Activated CD8-positive, alpha-beta memory T cell treated with anti-CD3 and anti-CD28 coated beads for 1 hour (primary cell): Measurements from ENCODE around the gene SPRYD3.
"Not testable (repeated sequence)": the region's sequence is repeated elsewhere in the genome, so short reads cannot be mapped to it uniquely, and the experiment has no call there.

Experiments
- DNase-seq, 2 donors: peaks; one replicate each; pipeline ENCODE4 v3.0.0-alpha.2; 2020; ENCODE audit warnings: low read depth in 1 of 2; ENCODE audit errors: extremely low read depth in 1 of 2

SPRYD3 gene, protein sequence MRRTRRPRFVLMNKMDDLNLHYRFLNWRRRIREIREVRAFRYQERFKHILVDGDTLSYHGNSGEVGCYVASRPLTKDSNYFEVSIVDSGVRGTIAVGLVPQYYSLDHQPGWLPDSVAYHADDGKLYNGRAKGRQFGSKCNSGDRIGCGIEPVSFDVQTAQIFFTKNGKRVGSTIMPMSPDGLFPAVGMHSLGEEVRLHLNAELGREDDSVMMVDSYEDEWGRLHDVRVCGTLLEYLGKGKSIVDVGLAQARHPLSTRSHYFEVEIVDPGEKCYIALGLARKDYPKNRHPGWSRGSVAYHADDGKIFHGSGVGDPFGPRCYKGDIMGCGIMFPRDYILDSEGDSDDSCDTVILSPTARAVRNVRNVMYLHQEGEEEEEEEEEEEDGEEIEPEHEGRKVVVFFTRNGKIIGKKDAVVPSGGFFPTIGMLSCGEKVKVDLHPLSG

DNA sequence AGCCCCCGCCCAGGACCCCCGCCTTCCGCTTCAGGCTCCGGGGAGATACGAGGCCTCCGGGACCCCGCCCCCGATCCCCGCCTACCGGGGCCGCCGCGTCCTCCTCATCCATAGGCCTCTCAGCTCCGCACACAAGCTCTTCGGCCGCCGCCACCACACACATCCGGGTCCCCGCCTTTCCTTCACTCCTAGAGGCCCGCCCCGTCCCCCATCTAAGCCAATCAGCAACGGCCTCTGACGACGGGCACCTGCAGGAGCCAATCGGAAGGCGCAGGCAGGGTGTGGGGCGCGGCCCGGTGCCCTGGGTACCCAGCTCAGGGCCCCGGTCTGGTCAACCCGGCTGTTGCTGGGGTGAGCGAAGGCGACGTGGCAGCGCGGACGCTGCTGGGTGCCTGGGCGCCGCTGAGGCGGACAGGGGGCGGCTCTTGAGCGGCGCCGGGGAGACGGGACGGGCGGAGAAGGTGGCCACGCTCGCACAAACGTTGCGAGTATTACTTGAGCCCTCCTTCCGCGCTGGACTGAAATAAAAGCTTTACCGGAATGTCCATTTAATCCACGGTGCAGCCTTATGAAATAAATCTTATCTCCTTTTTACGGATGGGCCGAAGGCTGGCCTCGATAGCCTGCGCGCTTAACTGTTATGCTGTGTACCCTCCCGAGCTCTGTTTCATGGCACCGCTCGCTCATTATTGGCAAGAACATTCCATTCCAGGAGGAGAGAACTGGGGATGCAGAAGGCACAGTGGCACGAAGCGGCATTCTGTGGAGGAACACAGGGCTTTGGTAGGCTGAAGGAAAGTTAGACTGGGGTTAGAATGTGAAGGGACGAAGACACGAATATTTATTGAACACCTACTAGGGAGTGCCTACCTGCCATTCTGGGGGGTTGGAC, at the start of gene SPRYD3:
TSS of gene SPRYD3 (minus strand) at position 165 of the 892 bp plus-strand sequence. CDS start at position 108, 57 bp downstream.
- DNase-seq = peak; percentile 91 to 93

DNA sequence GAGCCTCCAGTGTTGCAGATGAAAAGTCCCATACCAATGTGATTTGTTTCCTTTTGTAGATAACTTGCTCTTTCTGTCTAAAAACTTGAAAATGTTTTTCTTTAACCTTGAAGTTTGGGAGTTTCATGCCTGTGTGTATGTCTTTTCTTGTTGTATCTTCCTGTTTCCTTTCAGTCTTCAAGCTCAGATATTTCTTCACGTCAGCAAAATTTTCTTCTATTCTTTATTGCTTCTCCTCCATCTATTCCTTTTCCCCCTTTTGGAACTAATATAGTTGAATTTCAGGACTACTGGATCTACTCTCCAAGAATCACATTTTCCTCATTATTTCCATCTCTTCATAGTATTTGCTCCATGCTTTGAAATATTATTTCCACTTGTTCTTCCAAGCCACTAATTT, 48.0 kb upstream of the SPRYD3 start:
- DNase-seq = no peak

DNA sequence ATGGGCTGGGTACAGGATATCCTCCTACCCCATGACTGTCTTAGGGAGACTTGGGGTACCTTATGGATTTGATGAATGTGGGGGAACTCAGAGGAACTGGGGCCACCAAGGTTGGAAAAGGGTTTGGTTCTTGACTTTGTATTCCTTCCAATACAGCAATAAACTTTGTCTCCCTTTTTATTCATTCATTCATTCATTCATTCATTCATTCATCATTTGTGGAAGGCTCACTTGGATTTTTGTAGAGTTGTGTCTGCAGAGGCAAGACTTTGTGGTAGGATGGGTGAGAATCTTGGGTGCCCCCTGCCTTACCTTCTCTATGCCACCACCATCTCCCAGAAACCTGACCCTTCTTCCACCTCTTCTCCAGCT, 45.1 kb upstream of the SPRYD3 start:
- no peak for DNase-seq

DNA sequence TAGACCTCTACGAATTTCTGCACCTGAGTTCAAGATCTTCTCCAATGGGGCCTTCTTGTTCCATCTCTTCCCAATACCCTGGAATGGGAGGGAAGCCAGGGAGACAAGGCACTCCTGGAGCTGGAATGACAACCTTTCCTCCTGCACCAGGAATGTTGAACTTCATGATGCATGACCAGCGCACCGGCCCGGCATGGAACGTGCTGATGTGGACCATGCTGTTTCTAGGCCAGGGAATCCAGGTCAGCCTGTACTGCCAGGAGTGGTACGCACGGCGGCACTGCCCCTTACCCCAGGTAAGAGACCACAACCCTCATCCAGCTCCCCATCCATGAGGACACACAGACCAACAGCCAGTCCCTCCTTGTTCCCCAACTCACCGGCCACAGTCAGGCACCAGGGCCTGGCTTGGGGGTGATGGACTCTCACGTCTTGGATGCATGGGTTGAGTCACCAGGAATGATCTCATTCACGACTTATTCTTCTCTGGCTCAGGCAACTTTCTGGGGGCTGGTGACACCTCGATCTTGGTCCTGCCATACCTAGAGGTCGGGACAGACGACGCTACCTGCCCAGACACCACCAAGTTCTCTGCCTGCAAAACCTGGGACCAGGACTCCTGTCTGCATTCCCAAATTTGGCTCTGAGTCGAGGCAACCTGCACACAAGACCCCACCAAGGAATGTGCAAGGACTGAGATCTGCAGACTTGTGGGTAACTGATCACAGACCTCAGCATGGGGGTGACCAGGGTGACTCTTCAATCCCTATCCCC, 44.6 kb upstream of the SPRYD3 start:
- DNase-seq = no peak

DNA sequence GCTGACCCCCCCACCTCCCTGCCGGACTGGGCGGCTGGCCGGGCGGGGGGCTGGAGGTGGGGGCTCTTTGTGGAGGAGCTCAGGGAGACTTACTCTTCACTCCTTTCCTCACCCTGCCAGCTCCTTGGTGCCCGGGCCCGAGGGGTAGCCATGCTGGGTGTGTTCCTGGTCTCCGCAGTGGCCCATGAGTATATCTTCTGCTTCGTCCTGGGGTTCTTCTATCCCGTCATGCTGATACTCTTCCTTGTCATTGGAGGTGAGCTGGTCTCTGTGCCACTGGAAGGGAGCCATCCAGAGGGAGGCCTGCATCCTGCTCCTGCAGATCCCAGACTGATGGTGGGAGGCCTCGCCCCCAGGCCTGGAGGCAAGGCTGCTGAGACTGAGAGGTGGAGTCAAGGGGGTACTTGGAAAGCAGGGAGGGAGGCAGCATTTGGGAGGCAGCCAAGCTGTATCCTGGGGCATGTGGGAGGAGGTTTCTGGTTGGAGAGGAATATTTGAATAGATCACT, 43.8 kb upstream of the SPRYD3 start:
- no peak for DNase-seq

DNA sequence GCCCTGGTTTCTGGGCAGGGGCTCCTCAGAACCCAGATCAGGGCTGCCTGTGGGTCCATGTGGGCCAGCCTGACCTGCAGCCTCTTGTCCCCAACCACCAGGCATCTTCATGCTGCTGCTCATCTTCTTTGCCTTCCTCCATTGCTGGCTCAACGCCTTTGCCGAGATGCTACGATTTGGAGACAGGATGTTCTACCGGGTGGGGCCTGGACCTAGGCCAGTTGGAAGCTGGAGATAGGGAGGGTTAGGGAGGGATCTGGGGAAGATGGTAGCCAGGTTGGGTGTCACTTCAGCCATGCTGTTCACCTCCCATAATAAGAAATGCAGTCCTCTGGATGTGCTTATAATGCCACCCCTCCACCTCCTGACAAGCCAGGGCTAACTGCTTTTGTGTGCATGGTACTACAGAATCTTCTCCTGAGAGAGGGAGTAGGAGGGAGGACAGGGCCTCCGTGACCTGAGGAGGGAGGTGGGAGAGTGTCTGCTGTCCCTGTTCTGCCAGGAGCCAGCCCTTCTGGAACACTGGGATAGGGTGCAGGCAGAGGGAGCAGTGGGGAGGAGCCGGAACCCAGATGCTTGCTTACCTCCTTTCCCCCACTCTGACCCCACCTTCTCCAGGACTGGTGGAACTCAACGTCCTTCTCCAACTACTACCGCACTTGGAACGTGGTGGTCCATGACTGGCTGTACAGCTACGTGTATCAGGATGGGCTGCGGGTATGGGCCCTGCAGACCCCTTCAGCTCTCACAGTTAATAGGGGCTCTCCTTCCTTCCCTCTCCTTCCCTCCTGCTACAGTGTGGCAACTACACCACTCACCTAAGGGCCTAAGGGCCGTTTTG, 41.7 kb upstream of the SPRYD3 start:
- DNase-seq = no peak

DNA sequence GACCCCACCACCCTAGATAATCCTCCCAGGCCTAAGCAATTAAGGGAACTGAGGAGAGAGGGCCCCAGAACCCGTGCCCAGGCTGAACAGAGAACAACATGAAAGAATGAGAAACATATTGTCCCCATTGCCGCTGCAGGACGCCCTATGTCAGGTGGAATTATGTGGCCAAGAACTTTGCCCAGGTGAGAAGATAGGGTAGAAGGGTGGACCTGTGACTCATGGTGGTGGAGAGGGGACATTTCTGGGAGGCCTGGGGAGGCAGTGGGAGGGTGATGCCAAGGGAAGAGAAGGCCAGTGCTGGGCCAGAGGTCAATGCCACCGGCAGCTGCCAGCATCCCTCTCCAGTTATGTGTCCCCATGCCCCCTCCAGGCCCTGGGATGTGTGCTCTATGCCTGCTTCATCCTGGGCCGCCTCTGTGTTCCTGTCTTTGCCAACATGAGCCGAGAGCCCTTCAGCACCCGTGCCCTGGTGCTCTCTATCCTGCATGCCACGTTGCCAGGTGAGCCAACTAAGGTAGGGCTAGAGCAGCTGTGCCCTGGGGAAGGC, 39.6 kb upstream of the SPRYD3 start:
- DNase-seq = no peak

DNA sequence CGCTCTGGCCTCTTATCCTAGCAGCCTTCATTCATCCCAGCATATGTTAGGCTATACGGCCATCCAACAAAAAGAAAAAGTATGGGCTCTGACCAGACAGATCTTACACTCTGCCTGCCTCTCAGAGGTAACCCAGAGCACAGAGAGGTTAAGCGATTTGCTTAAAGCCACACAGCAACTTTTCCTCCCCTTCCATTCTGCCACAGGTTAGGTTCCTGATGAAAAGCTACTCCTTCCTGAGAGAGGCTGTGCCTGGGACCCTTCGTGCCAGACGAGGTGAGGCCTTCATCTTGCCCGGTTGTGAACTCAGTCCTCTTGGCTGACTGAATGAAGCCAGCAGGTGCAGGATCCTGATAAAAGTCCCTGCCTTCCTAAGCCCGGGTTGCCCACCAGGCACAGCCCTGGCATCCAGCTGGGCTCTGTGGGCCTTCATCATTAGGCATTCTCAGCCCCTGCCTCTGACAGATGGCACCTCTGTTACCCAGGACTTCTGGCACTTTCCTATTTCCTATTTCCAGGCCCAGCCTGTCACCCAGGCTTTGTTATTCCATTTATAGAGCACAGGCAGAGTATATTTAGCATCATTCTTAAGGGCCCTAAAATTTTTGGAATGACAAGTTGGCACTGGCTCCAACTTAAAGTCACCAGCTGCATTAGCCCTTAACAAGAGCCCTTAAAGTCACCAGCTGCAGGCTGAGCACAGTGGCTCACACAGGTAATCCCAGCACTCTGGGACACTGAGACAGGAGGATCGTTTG, 36.9 kb upstream of the SPRYD3 start:
- DNase-seq = no peak

DNA sequence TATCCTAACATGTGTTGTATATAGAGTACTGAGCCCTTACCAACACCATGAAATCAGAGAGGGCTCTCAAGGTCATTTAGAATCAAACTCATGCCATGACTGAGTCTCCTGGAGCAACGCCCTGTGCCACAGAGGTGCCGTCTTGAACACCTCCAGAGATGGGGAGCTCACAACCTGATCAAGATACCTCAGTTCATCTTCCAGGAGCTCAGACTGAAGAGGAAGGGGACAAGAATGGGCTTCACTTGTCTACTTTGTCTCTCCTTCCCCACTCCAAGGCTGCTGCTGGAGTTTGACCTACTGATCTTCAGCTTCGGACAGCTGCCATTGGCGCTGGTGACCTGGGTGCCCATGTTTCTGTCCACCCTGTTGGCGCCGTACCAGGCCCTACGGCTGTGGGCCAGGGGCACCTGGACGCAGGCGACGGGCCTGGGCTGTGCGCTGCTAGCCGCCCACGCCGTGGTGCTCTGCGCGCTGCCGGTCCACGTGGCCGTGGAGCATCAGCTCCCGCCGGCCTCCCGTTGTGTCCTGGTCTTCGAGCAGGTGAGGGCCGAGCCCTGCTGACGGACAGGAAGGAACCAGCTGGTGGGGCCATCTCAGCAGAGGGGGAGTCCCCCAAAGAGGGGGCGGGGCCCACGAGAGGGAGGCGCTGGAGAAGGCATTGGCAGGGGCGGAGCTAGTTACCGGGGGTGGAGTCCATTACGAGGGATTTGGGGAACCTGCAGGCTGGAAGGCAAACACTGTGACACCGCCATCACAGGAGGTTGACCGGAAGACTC, 36.1 kb upstream of the SPRYD3 start:
- DNase-seq = no peak

DNA sequence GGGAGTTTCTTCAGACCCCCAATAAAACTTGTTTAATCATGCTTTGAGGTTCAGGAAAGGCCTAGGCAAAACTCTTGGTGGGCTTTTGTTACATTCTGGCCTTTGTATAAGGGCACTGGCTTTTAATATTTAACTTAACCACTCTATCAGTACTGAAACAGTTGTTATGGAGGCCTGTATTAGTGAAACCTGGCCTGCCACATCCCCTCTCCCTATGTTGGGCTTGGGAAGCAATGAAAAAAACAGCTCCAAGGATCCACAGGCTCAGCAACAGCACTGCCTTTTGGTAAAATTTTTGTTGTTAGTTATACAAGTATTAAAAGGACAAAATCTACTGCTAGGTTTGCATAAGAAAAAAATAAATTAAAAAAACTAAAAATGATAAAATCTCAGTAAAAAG, 34.8 kb upstream of the SPRYD3 start:
- no peak for DNase-seq

DNA sequence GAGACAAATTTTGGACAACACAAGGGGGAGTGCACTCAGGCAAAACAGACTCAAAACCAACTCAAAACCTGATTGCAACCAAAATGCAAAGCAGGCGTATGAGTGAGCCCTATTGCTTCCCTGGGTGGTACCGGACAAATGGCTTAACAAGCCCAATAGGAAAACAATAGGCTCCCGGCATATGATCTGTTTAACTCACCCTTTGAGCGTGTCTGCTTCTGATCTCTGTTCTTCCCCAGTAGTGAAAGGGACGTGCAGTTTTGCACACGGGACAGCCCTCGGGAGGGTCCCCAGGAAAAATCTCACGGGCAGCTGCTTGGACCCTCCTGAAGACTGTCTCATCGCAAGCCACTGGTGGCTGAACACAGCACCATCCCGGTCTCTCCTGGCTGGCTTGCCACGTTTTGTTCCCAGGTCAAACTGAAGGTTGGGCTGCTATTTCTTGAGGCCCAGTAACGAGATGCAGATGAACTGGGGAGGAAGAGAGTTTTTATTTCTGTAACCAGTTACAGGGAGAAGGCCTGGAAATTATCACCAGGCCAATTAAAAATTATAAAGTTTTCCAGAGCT, 34.0 kb upstream of the SPRYD3 start:
- no peak for DNase-seq

DNA sequence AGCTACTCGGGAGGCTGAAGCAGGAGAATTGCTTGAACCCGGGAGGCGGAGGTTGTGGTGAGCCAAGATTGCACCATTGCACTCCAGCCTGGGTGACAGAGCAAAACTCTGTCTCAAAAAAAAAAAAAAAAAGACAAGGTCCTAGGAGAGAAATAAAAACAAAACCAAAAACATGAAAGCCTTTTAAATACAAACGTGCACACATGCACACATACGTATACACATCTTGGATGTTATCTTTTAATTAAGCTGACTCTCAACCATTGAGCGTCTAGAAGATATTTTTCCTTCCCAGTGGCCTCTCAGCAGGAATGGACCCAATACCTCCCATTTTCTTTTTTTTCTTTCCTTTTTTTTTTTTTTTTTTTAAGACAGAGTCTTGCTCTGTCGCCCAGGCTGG, 33.2 kb upstream of the SPRYD3 start:
- DNase-seq = not testable (repeated sequence)

DNA sequence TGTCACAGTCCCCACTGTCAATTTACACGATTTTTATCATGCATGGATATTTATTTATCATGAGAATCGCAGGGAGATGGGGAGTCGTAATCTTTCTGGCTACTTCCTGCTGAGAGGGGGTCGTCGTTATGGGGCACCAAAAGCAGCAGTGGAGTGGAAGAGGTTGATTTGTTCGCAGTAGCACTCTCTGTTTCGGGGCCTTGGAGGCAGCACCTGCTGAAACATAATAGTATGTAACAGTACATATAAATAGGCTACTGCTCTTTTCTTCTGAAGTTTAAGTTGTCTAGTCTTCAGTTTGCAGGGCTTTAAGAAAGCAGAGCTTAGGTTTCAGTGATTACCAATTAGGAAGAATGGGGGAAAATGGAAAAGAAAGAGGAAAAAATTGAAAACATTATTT, 27.9 kb upstream of the SPRYD3 start:
- DNase-seq = no peak

DNA sequence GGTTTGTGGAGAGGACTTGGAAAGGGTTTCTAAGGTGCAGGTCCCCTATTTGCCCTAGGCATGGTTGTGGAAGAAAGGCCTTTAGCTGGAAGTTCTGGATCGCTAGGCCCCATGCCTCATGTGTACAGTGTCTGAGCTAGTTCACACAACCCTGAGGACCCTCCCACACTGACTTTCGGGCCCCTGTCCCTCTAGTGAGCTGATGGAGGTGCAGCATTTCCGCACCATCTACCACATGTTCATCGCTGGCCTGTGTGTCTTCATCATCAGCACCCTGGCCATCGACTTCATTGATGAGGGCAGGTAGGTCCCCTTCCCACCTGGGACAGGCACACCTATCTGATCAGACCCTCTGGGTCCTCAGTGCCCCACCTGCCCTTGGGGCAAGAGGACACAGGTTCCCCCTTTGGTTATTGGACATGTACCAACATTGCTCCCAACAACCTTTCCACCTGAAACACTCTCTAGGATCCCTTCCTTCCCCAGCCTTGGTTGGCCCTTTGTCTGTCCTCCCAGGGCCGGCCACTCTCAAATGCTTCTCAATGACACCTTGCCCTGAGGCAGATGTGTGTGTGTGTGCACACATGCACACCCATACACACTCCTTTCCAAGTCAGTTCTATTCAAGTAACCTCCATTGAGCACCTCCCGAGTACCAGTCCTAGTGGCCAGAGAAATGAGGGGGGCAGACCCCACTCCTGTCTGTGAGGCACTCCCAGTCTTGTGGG, 26.7 kb upstream of the SPRYD3 start:
- no peak for DNase-seq

DNA sequence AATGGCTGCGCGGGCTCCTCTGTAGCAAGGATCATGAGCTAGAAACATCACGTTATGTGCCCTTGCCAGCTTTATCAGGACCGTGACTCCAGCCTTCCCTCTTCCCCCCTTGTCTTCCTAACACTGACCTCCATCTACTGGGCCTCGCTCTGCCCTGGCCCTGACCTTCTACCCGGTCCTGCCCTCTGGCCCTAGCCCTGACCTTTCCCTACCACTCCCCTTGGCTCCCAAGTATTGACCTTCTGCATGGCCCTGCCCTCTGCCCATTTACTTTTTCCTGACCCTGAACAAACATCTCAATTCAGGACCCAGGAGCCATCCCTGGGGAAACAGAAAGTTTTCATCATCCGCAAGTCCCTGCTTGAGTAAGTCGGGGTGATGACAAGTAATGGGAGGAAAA, 26.1 kb upstream of the SPRYD3 start:
- DNase-seq = no peak

DNA sequence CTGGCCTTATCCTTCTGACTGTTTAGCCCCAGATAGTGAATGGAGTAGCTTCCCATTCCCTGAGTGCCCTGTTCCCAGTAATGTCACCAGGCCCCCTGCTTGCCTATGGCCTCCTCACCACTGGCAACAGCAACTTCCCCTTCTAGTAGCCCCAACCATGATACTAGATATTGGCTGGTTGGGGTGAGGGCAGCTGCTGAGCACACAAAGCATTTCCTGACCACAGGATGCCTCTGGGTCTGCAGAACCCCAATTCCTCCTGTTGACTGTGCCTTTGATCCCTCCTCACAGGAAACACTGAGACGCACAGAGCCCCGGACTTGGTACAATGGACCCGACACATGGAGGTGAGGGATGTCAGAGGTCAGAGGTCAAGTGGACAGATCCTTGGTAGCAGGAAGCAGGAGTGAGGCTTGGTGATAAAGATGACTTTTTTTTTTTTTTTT, 24.7 kb upstream of the SPRYD3 start:
- DNase-seq = no peak
